OCI-LY7 (cell line): ENCODE data around the gene LIMS1.

Source experiments
- EZH2phosphoT487 ChIP-seq: fragments of 200-600 bp; sonication (generic); IDR thresholded peaks from 2 replicates; pipeline ENCODE4 v1.6.1; 2018; ENCODE audit warnings: low read depth, borderline replicate concordance, mild to moderate bottlenecking, mixed run types, antibody characterized with exemption, low read length, moderate library complexity, mixed read lengths
- TF ChIP-seq, protein P1 (sequence below): fragments of 200-600 bp; sonication (generic); conservative IDR thresholded peaks from 2 replicates; pipeline ENCODE4 v1.5.1; 2014; ENCODE audit warnings: mild to moderate bottlenecking, antibody characterized with exemption, low read length, moderate library complexity, mixed read lengths

DNA sequence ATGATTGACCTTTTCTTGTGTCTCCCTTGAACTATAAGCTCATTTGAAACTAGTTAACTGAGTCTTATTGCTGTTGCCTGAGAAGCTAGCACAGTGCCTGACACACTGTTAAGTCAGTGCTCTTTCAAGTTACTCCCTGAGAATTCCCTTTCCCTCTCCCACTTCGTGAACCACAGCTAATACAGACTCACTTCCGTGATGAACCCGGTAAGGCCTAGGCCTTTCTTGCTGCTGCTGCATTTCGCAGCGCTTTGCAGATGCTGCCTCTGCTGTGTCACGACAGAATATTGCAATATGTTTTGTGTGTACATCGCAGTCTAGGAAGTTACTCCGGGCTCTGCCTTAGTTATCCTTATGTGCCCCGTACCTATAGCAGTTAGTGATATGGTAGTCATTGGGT, 42.8 kb downstream of the LIMS1 start:
- TF ChIP-seq, protein P1, sequence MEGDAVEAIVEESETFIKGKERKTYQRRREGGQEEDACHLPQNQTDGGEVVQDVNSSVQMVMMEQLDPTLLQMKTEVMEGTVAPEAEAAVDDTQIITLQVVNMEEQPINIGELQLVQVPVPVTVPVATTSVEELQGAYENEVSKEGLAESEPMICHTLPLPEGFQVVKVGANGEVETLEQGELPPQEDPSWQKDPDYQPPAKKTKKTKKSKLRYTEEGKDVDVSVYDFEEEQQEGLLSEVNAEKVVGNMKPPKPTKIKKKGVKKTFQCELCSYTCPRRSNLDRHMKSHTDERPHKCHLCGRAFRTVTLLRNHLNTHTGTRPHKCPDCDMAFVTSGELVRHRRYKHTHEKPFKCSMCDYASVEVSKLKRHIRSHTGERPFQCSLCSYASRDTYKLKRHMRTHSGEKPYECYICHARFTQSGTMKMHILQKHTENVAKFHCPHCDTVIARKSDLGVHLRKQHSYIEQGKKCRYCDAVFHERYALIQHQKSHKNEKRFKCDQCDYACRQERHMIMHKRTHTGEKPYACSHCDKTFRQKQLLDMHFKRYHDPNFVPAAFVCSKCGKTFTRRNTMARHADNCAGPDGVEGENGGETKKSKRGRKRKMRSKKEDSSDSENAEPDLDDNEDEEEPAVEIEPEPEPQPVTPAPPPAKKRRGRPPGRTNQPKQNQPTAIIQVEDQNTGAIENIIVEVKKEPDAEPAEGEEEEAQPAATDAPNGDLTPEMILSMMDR = no peak
- TF ChIP-seq EZH2phosphoT487 = no peak
